Lower leg skin (tissue), 4 donors: ENCODE measurements around the gene DDB1. TPM values are rescaled to one million over a fixed set of nuclear protein-coding genes. Genes with fewer than 3 reads are reported as not detected.

Experiments used
- DNase-seq, 2 donors: peaks; one replicate each; pipeline ENCODE4 v3.0.0-alpha.2; 2019; ENCODE audit warnings: low spot score in 2 of 2
- H3K4me3 ChIP-seq: fragments of 200-600 bp; sonication (generic); 2 replicates; pipeline ENCODE4 v1.5.1; 2017; ENCODE audit warnings: mild to moderate bottlenecking, low read depth; ENCODE audit not compliant: poor library complexity, severe bottlenecking
- CTCF ChIP-seq, 3 donors: fragments of 450-650 bp; IDR thresholded peaks; one replicate each; pipeline ENCODE4 v1.5.1; 2016; ENCODE audit warnings: antibody characterized with exemption in 3 of 3, mild to moderate bottlenecking in 3 of 3, moderate library complexity in 2 of 3
- POLR2A ChIP-seq, 2 donors: fragments of 450-650 bp; IDR thresholded peaks; one replicate each; pipeline ENCODE4 v1.6.1; 2016 to 2017; ENCODE audit warnings: antibody characterized with exemption in 2 of 2, mild to moderate bottlenecking in 1 of 2, moderate library complexity in 1 of 2
- WGBS, 2 donors: methylation state at CpG; one replicate each; pipeline ENCODE4 v1.1.5; 2018; 5-methylcytosine and 5-hydroxymethylcytosine counted together
- intact Hi-C: fragments of 100-400 bp; cut with DNase I; formaldehyde crosslinking; loops from one replicate; pipeline ENCODE4 v1.15.0; 2023; ENCODE audit warnings: low total_unique reads
- total RNA-seq, 4 donors: library from RNA; depleted of rRNA; stranded (reverse); fragments of >200 nt; gene quantifications; one replicate each; pipeline ENCODE4 v1.1.0, GENCODE V29; 2016

DDB1 gene
- total RNA-seq, 4 donors from 2014 or later = 166 to 204 (median 185) TPM

DNA sequence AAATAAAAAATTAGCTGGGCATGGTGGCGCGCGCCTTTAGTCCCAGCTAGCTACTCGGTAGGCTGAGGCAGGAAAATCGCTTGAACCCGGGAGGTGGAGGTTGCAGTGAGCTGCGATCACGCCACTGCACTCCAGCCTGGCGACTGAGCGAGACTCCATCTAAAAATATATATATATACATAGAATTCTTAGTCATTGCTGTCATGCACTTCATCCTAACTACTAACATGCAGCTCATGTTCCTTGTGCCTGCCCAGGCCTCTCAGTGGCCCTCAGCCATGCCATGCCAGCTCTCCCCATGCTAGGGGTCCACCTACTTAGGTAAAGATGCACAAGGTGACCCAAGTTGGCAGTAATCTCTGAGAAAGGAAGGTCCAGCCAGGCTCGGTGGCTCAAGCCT is 25.7 kb upstream of the DDB1 start:
- intact Hi-C loops = no loop called here
- no peak for DNase-seq
- no peak for TF ChIP-seq POLR2A (IDR thresholded peaks at IDR 0.05)
- TF ChIP-seq CTCF (IDR thresholded peaks at IDR 0.05) = no peak
- no peak overlapping the region for H3K4me3 ChIP-seq
- 94 to 96% methylated on average over 10 to 11 of the region's 11 CpGs for WGBS, 2 donors

- WGBS, 2 donors = 87 to 91% methylated on average over 6 of the region's 6 CpGs
- no peak overlapping the region for H3K4me3 ChIP-seq
- DNase-seq = no peak
- intact Hi-C loops = no loop called here
- TF ChIP-seq CTCF (IDR thresholded peaks at IDR 0.05) (no peak), POLR2A (IDR thresholded peaks at IDR 0.05) (no peak)
These were observed 25.0 kb upstream of the DDB1 start for GRCh38 chr11:61357894-61358239.

GRCh38 chr11:61357233-61357893 is 24.5 kb upstream of the DDB1 start:
- no peak for DNase-seq
- H3K4me3 ChIP-seq = no peak overlapping the region
- TF ChIP-seq POLR2A (IDR thresholded peaks at IDR 0.05) (no peak), CTCF (IDR thresholded peaks at IDR 0.05) (no peak)
- 74 to 85% methylated on average over 9 of the region's 9 CpGs for WGBS, 2 donors
- intact Hi-C loops = no loop called here

DNA sequence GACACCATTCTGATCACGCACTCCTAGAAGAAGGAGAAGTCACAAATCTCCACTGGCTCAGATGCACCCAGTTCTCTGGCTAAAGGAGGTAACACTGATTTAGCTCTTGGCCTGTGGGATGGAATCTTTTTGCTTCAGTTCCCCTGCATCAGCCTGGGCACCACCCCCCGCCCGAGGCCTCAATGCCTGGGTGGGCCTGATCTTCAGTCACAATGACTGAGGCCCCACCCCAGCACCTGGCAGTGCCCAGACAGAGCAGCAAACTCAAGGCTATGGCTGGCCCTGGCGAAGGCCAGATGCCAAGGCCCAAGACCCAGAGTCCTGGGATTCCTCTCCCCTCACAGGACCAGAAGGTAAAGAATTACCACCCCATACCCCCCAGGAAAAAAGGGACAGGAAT is 23.8 kb upstream of the DDB1 start:
- TF ChIP-seq POLR2A (IDR thresholded peaks at IDR 0.05) (no peak), CTCF (IDR thresholded peaks at IDR 0.05) (no peak)
- intact Hi-C loops = no loop called here
- 64 to 83% methylated on average over 4 of the region's 4 CpGs for WGBS, 2 donors
- no peak for DNase-seq
- H3K4me3 ChIP-seq = no peak overlapping the region

- no peak overlapping the region for H3K4me3 ChIP-seq
- intact Hi-C loops = no loop called here
- TF ChIP-seq CTCF (IDR thresholded peaks at IDR 0.05) = no peak
- TF ChIP-seq POLR2A (IDR thresholded peaks at IDR 0.05) = no peak
- DNase-seq = no peak
- 76 to 78% methylated on average over 2 of the region's 2 CpGs for WGBS, 2 donors
These were observed 21.3 kb upstream of the DDB1 start for GRCh38 chr11:61354208-61354607.
